Upper lobe of left lung (tissue), 6 donors: ENCODE results near the gene LTBR. TPM values are rescaled to one million over a fixed set of nuclear protein-coding genes. Genes with fewer than 3 reads are reported as not detected.

ENCODE experiments used
- ATAC-seq, 2 donors: fragments of 200-7000 bp; cut with Tn5 transposase; one replicate each; pipeline ENCODE4 v1.9.1; 2022; ENCODE audit warnings: mild to moderate bottlenecking in 2 of 2, moderate library complexity in 2 of 2; ENCODE audit not compliant: low FRiP score in 2 of 2
- DNase-seq, 2 donors: peaks; one replicate each; pipeline ENCODE4 v3.0.0-alpha.2; 2019 to 2020
- H3K27ac ChIP-seq, 4 donors: fragments of 200-600 bp; sonication (generic); one replicate each; pipeline ENCODE4 v1.5.1; 2016 to 2019
- H3K27me3 ChIP-seq, 4 donors: fragments of 200-600 bp; sonication (generic); one replicate each; pipeline ENCODE4 v1.5.1; 2017 to 2019
- H3K36me3 ChIP-seq, 4 donors: fragments of 200-600 bp; sonication (generic); one replicate each; pipeline ENCODE4 v1.5.1; 2016 to 2019
- H3K4me1 ChIP-seq, 4 donors: fragments of 200-600 bp; sonication (generic); one replicate each; pipeline ENCODE4 v1.5.1; 2018 to 2019
- H3K4me3 ChIP-seq, 4 donors: fragments of 200-600 bp; sonication (generic); one replicate each; pipeline ENCODE4 v1.5.1; 2017 to 2019; ENCODE audit warnings: mild to moderate bottlenecking in 2 of 4, moderate library complexity in 1 of 4
- H3K9me3 ChIP-seq, 4 donors: fragments of 200-600 bp; sonication (generic); one replicate each; pipeline ENCODE4 v1.5.1; 2018 to 2019
- EP300 ChIP-seq, 4 donors: sonication (generic); formaldehyde crosslinking; IDR thresholded peaks; one replicate each; pipeline ENCODE4 v1.5.1; 2017; ENCODE audit warnings: antibody characterized with exemption in 4 of 4, control low read depth in 2 of 4
- POLR2A ChIP-seq, 4 donors: fragments of 450-650 bp; IDR thresholded peaks; one replicate each; pipeline ENCODE4 v1.5.1; 2016 to 2017; ENCODE audit warnings: antibody characterized with exemption in 4 of 4, mild to moderate bottlenecking in 2 of 4
- POLR2AphosphoS5 ChIP-seq, 2 donors: sonication (generic); formaldehyde crosslinking; IDR thresholded peaks; one replicate each; pipeline ENCODE4 v1.5.1; 2017; ENCODE audit warnings: antibody characterized with exemption in 2 of 2
- WGBS, 2 donors: methylation state at CpG; one replicate each; pipeline ENCODE4 v1.1.5; 2017 to 2018; 5-methylcytosine and 5-hydroxymethylcytosine counted together
- total RNA-seq, 6 donors: library from RNA; depleted of rRNA in 4 of 6; stranded (reverse); fragments of >200 nt in 4 of 6; gene quantifications; one replicate each; pipeline versions ENCODE4 v1.1.0 to v1.2.1, GENCODE V29; 2016 to 2021
- TF ChIP-seq, protein P1 (sequence below), 6 experiments: fragments of 450-650 bp in 4 of 6; fragments of 200-600 bp in 2 of 6; sonication (generic) in 2 of 6; IDR thresholded peaks; one replicate each; pipeline ENCODE4 v1.5.1; 2016 to 2019; ENCODE audit warnings: antibody characterized with exemption in 6 of 6
- donor health status: DM: no; HTN: no; CAD: no; lungs with moderate emphysema.
- donor health status: DM: no; HTN: yes; CAD: no; lungs with severe emphysema.

LTBR gene
- total RNA-seq, 6 donors from 2014 or later = 84.9 to 207 (median 150) TPM

- DNase-seq (no peak), ATAC-seq (no peak)
- Histone ChIP-seq H3K36me3 (peaks cover 0 to 26% (median 7%) of the 10 kb centered on the region in 4 donors), H3K4me1 (peaks cover 9 to 20% (median 11%) of the 10 kb centered on the region in 4 donors), H3K27ac (no peak overlapping the region), H3K27me3 (no peaks in the 10 kb centered on the region), H3K9me3 (no peaks in the 10 kb centered on the region), H3K4me3 (no peak overlapping the region)
- TF ChIP-seq POLR2A (IDR thresholded peaks at IDR 0.05) (no peak), POLR2AphosphoS5 (IDR thresholded peaks at IDR 0.05) (no peak), EP300 (IDR thresholded peaks at IDR 0.05) (no peak)
- TF ChIP-seq, protein P1, sequence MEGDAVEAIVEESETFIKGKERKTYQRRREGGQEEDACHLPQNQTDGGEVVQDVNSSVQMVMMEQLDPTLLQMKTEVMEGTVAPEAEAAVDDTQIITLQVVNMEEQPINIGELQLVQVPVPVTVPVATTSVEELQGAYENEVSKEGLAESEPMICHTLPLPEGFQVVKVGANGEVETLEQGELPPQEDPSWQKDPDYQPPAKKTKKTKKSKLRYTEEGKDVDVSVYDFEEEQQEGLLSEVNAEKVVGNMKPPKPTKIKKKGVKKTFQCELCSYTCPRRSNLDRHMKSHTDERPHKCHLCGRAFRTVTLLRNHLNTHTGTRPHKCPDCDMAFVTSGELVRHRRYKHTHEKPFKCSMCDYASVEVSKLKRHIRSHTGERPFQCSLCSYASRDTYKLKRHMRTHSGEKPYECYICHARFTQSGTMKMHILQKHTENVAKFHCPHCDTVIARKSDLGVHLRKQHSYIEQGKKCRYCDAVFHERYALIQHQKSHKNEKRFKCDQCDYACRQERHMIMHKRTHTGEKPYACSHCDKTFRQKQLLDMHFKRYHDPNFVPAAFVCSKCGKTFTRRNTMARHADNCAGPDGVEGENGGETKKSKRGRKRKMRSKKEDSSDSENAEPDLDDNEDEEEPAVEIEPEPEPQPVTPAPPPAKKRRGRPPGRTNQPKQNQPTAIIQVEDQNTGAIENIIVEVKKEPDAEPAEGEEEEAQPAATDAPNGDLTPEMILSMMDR (IDR thresholded peaks at IDR 0.05) = no peak
- 92 to 95% methylated on average over 2 of the region's 2 CpGs for WGBS, 2 donors
Observed at GRCh38 chr12:6396031-6396430, 12.1 kb downstream of the LTBR start.

GRCh38 chr12:6399884-6400644, 16.1 kb downstream of the LTBR start:
- Histone ChIP-seq H3K9me3 (no peaks in the 10 kb centered on the region), H3K27ac (no peak overlapping the region), H3K4me3 (no peak overlapping the region), H3K36me3 (peaks cover 0 to 13% (median 0%) of the 10 kb centered on the region in 4 donors), H3K4me1 (no peaks in the 10 kb centered on the region), H3K27me3 (no peaks in the 10 kb centered on the region)
- DNase-seq = no peak
- 90 to 91% methylated on average over 7 of the region's 7 CpGs for WGBS, 2 donors
- ATAC-seq = no peak
- TF ChIP-seq POLR2AphosphoS5 (IDR thresholded peaks at IDR 0.05) = no peak
- no peak for TF ChIP-seq POLR2A (IDR thresholded peaks at IDR 0.05)
- TF ChIP-seq, protein P1 (IDR thresholded peaks at IDR 0.05) = no peak
- no peak for TF ChIP-seq EP300 (IDR thresholded peaks at IDR 0.05)

DNA sequence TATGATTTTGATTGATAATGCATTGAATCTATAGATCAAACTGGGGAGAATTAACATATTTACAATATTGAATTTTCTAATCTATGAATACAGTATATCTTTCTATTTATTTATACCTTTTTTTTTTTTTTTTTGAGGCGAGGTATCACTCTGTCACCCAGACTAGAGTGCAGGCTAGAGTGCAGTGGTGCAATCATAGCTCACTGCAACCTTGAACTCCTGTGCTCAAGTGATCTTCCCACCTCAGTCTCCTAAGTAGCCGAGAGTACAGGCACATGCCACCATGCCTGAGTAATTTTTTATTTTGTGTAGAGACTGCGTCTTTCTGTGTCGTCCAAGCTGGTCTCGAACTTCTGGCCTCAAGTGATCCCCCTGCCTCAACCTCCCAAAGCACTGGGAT, 20.4 kb downstream of the LTBR start:
- Histone ChIP-seq H3K36me3 (peaks cover 0 to 13% (median 0%) of the 10 kb centered on the region in 4 donors), H3K9me3 (no peaks in the 10 kb centered on the region), H3K4me1 (no peaks in the 10 kb centered on the region), H3K27me3 (no peaks in the 10 kb centered on the region), H3K4me3 (no peak overlapping the region), H3K27ac (no peak overlapping the region)
- TF ChIP-seq, protein P1 (IDR thresholded peaks at IDR 0.05) = no peak
- TF ChIP-seq EP300 (IDR thresholded peaks at IDR 0.05) = no peak
- no peak for TF ChIP-seq POLR2A (IDR thresholded peaks at IDR 0.05)
- TF ChIP-seq POLR2AphosphoS5 (IDR thresholded peaks at IDR 0.05) = no peak
- 83 to 89% methylated on average over 5 of the region's 5 CpGs for WGBS, 2 donors
- ATAC-seq (no peak), DNase-seq (no peak)

DNA sequence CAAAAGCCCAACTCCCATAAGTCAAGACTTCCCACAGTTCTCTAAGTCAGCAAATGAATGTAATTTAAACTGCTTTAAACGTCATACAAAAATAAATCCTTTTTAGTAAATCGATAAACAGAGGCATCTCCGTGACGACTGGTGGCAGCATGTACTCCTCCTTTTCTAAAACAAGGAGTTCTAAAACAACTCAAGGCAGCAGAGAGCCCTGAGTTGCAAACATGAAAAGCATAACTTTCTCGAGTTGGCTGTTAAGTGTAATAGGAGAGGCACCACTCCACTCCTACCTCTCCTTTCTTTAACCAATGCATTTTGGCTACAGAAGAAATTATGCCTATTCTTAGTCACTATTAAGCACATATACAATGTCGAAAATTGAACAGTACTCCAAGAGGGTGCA, 22.0 kb downstream of the LTBR start:
- Histone ChIP-seq H3K36me3 (peaks cover 0 to 8% (median 0%) of the 10 kb centered on the region in 4 donors), H3K4me1 (no peaks in the 10 kb centered on the region), H3K9me3 (no peaks in the 10 kb centered on the region), H3K4me3 (no peak overlapping the region), H3K27ac (no peak overlapping the region), H3K27me3 (no peaks in the 10 kb centered on the region)
- 59 to 68% methylated on average over 6 of the region's 6 CpGs for WGBS, 2 donors
- DNase-seq (no peak), ATAC-seq (no peak)
- no peak for TF ChIP-seq POLR2A (IDR thresholded peaks at IDR 0.05)
- no peak for TF ChIP-seq EP300 (IDR thresholded peaks at IDR 0.05)
- TF ChIP-seq POLR2AphosphoS5 (IDR thresholded peaks at IDR 0.05) = no peak
- TF ChIP-seq, protein P1 (IDR thresholded peaks at IDR 0.05) = no peak
